HepG2 (cell line): ENCODE data around the gene PLIN5. TPM values are rescaled to one million over a fixed set of nuclear protein-coding genes. Genes with fewer than 3 reads are reported as not detected.

Experiments used
- BORCS8-MEF2B ChIP-seq: sonication (generic); formaldehyde crosslinking; IDR thresholded peaks from 2 replicates; pipeline ENCODE4 v1.8.0; 2022; ENCODE audit warnings: mild to moderate bottlenecking, missing genetic modification reagents
- DNMT3B ChIP-seq: conservative IDR thresholded peaks from 2 replicates; pipeline ENCODE4 v1.6.1; 2016; ENCODE audit warnings: missing biosample characterization, control low read depth
- ELF3 ChIP-seq: IDR thresholded peaks from 2 replicates; pipeline ENCODE4 v1.6.1; 2016; ENCODE audit warnings: missing genetic modification reagents, missing compliant biosample characterization
- ETV5 ChIP-seq: IDR thresholded peaks from 2 replicates; pipeline ENCODE4 v1.6.1; 2018; ENCODE audit warnings: missing biosample characterization, missing genetic modification reagents, inconsistent platforms, borderline replicate concordance
- HDAC1 ChIP-seq: sonication (generic); formaldehyde crosslinking; IDR thresholded peaks from 2 replicates; pipeline ENCODE4 v1.5.1; 2020; ENCODE audit warnings: mild to moderate bottlenecking, missing genetic modification reagents
- HMG20B ChIP-seq: conservative IDR thresholded peaks from 2 replicates; pipeline ENCODE4 v1.6.1; 2016; ENCODE audit warnings: missing genetic modification reagents, missing compliant biosample characterization
- HNF4A ChIP-seq: sonication (generic); formaldehyde crosslinking; IDR thresholded peaks from 2 replicates; pipeline ENCODE4 v1.4.0; 2020; ENCODE audit warnings: missing genetic modification reagents
- MXD4 ChIP-seq: IDR thresholded peaks from 2 replicates; pipeline ENCODE4 v1.6.1; 2016; ENCODE audit warnings: mild to moderate bottlenecking, missing biosample characterization, missing genetic modification reagents
- PITX1 ChIP-seq: sonication (generic); formaldehyde crosslinking; IDR thresholded peaks from 2 replicates; pipeline ENCODE4 v1.5.1; 2020; ENCODE audit warnings: mild to moderate bottlenecking, missing genetic modification reagents
- RXRA ChIP-seq: sonication (generic); formaldehyde crosslinking; IDR thresholded peaks from 2 replicates; pipeline ENCODE4 v1.5.1; 2020; ENCODE audit warnings: missing genetic modification reagents
- SALL2 ChIP-seq: sonication (generic); formaldehyde crosslinking; IDR thresholded peaks from 2 replicates; pipeline ENCODE4 v1.8.1; 2023; ENCODE audit warnings: mild to moderate bottlenecking, missing genetic modification reagents, inconsistent platforms
- SOX5 ChIP-seq: IDR thresholded peaks from 2 replicates; pipeline ENCODE4 v1.6.1; 2016; ENCODE audit warnings: borderline replicate concordance
- SP1 ChIP-seq, 2 experiments: fragments of 450-650 bp in 1 of 2; sonication (generic) in 1 of 2; formaldehyde crosslinking in 1 of 2; IDR thresholded peaks; 2 replicates each; pipeline versions ENCODE4 v1.4.0 to v1.6.1; 2016 to 2020; ENCODE audit warnings: missing genetic modification reagents in 1 of 2
- ZBTB38 ChIP-seq: sonication (generic); formaldehyde crosslinking; IDR thresholded peaks from 2 replicates; pipeline ENCODE4 v1.5.1; 2020; ENCODE audit warnings: mild to moderate bottlenecking, missing genetic modification reagents
- ZNF3 ChIP-seq: IDR thresholded peaks from 2 replicates; pipeline ENCODE4 v1.7.0; 2017; ENCODE audit warnings: inconsistent platforms
- ZNF883 ChIP-seq: sonication (generic); formaldehyde crosslinking; IDR thresholded peaks from 2 replicates; pipeline ENCODE4 v1.5.1; 2020; ENCODE audit warnings: mild to moderate bottlenecking, missing genetic modification reagents; ENCODE audit errors: not compliant biosample characterization
- polyA plus RNA-seq, 8 experiments: library from polyadenylated mRNA; depleted of rRNA in 3 of 8; stranded (reverse) in 7 of 8; unstranded in 1 of 8; fragments of >200 nt; fragmentation: Illumina TruSeq in 4 of 8; extraction: Trizol in 4 of 8; gene quantifications; 2 replicates each; pipeline versions ENCODE4 v1.2.1 to v1.2.3, GENCODE V29; 2011 to 2016; ENCODE audit warnings: low read depth in 4 of 8, missing spikeins in 1 of 8, mixed read lengths in 1 of 8; ENCODE audit not compliant: insufficient read depth in 1 of 8
- total RNA-seq, 5 experiments: library from RNA; depleted of rRNA; stranded (reverse); fragments of >200 nt; fragmentation: Illumina TruSeq; extraction: Trizol; gene quantifications; 2 replicates each; pipeline ENCODE4 v1.2.3, GENCODE V29; 2016; ENCODE audit warnings: low read depth in 1 of 5
- TF ChIP-seq, protein P1 (sequence below): sonication (generic); formaldehyde crosslinking; IDR thresholded peaks from 2 replicates; pipeline ENCODE4 v1.4.0; 2020; ENCODE audit warnings: low read depth, missing genetic modification reagents
- TF ChIP-seq, protein P2 (sequence below): sonication (generic); formaldehyde crosslinking; IDR thresholded peaks from 2 replicates; pipeline ENCODE4 v1.4.0; 2020; ENCODE audit warnings: missing genetic modification reagents
- TF ChIP-seq, protein P3 (sequence below): sonication (generic); formaldehyde crosslinking; IDR thresholded peaks from 2 replicates; pipeline ENCODE4 v1.5.0; 2020; ENCODE audit warnings: missing genetic modification reagents
- TF ChIP-seq, protein P4 (sequence below): sonication (generic); formaldehyde crosslinking; IDR thresholded peaks from 2 replicates; pipeline ENCODE4 v1.5.1; 2020; ENCODE audit warnings: mild to moderate bottlenecking, missing genetic modification reagents, moderate library complexity

PLIN5 gene
- total and polyA plus RNA-seq, 2 of the 13 experiments (the other 11 are each of a cell fraction or from before 2014, with no cell fraction given), result 1.8 to 4.8 TPM

DNA sequence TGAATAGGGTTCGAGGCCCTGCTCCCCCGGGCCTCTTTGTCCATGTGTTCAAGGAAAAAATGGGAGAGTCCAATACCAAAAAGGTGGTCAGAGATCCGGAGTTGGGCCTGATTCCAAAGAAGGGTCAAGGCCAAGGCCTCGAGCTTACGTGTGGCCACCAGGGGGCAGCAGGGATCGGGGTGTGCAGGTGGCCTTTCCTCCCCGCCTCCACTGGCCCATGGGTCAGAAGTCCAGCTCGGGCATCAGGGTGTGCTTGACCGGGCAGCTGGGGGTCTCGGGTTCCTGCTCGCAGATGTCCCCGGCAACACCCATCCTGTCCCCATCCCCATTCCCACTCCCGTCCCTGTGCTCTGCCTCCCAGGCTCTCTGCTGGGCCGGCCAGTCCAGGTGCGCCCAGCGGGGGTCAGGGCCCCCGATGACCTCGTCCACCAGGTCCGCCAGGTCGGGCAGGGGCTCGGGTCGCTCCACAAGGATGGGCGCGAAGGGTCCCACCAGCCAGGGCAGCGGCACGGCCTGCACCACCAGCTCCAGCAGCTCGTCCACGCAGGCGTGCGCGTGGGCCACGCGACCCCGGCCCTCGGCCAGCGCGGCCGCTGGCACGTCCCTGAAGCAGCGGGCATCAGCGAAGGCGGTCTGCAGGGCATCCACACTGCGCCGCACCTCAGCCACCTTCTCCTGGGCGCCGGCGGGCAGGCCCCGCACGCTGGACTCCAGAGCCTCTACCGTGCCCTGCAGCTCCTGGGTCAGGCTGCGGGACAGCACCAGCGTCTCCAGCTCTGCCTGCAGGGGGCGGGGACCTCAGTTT lies 11.5 kb downstream of the PLIN5 start (continued):
- peak; percentile 94 for TF ChIP-seq HNF4A (CRISPR knock-in tag)
- 0 out of 2 replicates have a peak, but pooled peaks have one; percentile 45 for TF ChIP-seq SOX5 (CRISPR knock-in tag)
- peak; percentile 90 for TF ChIP-seq RXRA (CRISPR knock-in tag)
- TF ChIP-seq SALL2, result peak; percentile 58; the same call in 1 of the 2 replicates
- TF ChIP-seq, protein P1, sequence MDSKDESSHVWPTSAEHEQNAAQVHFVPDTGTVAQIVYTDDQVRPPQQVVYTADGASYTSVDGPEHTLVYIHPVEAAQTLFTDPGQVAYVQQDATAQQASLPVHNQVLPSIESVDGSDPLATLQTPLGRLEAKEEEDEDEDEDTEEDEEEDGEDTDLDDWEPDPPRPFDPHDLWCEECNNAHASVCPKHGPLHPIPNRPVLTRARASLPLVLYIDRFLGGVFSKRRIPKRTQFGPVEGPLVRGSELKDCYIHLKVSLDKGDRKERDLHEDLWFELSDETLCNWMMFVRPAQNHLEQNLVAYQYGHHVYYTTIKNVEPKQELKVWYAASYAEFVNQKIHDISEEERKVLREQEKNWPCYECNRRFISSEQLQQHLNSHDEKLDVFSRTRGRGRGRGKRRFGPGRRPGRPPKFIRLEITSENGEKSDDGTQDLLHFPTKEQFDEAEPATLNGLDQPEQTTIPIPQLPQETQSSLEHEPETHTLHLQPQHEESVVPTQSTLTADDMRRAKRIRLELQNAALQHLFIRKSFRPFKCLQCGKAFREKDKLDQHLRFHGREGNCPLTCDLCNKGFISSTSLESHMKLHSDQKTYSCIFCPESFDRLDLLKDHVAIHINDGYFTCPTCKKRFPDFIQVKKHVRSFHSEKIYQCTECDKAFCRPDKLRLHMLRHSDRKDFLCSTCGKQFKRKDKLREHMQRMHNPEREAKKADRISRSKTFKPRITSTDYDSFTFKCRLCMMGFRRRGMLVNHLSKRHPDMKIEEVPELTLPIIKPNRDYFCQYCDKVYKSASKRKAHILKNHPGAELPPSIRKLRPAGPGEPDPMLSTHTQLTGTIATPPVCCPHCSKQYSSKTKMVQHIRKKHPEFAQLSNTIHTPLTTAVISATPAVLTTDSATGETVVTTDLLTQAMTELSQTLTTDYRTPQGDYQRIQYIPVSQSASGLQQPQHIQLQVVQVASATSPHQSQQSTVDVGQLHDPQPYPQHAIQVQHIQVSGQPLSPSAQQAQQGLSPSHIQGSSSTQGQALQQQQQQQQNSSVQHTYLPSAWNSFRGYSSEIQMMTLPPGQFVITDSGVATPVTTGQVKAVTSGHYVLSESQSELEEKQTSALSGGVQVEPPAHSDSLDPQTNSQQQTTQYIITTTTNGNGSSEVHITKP (CRISPR knock-in tag), result peak; percentile 94
- TF ChIP-seq ETV5 (CRISPR knock-in tag), result peak; percentile 58
- TF ChIP-seq, protein P2, sequence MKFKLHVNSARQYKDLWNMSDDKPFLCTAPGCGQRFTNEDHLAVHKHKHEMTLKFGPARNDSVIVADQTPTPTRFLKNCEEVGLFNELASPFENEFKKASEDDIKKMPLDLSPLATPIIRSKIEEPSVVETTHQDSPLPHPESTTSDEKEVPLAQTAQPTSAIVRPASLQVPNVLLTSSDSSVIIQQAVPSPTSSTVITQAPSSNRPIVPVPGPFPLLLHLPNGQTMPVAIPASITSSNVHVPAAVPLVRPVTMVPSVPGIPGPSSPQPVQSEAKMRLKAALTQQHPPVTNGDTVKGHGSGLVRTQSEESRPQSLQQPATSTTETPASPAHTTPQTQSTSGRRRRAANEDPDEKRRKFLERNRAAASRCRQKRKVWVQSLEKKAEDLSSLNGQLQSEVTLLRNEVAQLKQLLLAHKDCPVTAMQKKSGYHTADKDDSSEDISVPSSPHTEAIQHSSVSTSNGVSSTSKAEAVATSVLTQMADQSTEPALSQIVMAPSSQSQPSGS (CRISPR knock-in tag), result peak; percentile 34; the same call in 1 of the 2 replicates
- peak; percentile 49; the same call in 1 of the 2 replicates for TF ChIP-seq ZNF3 (CRISPR knock-in tag)
- TF ChIP-seq DNMT3B (CRISPR knock-in tag), result no peak
- 0 out of 2 replicates have a peak, but pooled peaks have one; percentile 51 for TF ChIP-seq MXD4
- peak; percentile 55; the same call in 1 of the 2 replicates for TF ChIP-seq ZBTB38 (CRISPR knock-in tag)
- TF ChIP-seq ELF3 (CRISPR knock-in tag), result peak; percentile 40; the same call in 1 of the 2 replicates
- peak; percentile 48; the same call in 1 of the 2 replicates for TF ChIP-seq HDAC1 (CRISPR knock-in tag)
- TF ChIP-seq, protein P3, sequence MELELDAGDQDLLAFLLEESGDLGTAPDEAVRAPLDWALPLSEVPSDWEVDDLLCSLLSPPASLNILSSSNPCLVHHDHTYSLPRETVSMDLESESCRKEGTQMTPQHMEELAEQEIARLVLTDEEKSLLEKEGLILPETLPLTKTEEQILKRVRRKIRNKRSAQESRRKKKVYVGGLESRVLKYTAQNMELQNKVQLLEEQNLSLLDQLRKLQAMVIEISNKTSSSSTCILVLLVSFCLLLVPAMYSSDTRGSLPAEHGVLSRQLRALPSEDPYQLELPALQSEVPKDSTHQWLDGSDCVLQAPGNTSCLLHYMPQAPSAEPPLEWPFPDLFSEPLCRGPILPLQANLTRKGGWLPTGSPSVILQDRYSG, result 0 out of 2 replicates have a peak, but pooled peaks have one; percentile 49
- TF ChIP-seq PITX1 (CRISPR knock-in tag), result peak; percentile 63; the same call in 1 of the 2 replicates
- TF ChIP-seq SP1 (IDR thresholded peaks at IDR 0.05), result no peak
- TF ChIP-seq SP1 (CRISPR knock-in tag; IDR thresholded peaks at IDR 0.05), result peak; percentile 43; the same call in 1 of the 2 replicates
- TF ChIP-seq BORCS8-MEF2B (CRISPR knock-in tag), result 0 out of 2 replicates have a peak, but pooled peaks have one; percentile 52
- TF ChIP-seq HMG20B (CRISPR knock-in tag), result 0 out of 2 replicates have a peak, but pooled peaks have one; percentile 21
- TF ChIP-seq, protein P4, sequence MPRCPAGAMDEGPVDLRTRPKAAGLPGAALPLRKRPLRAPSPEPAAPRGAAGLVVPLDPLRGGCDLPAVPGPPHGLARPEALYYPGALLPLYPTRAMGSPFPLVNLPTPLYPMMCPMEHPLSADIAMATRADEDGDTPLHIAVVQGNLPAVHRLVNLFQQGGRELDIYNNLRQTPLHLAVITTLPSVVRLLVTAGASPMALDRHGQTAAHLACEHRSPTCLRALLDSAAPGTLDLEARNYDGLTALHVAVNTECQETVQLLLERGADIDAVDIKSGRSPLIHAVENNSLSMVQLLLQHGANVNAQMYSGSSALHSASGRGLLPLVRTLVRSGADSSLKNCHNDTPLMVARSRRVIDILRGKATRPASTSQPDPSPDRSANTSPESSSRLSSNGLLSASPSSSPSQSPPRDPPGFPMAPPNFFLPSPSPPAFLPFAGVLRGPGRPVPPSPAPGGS (CRISPR knock-in tag), result no peak
- no peak for TF ChIP-seq ZNF883
